ENCODE measurements around the gene ZNF473.
"Not testable (repeated sequence)": the region's sequence is repeated elsewhere in the genome, so short reads cannot be mapped to it uniquely, and the experiment has no call there.

ZNF473 gene

GRCh38 chr19:50050406-50051227, 24.8 kb downstream of the ZNF473 start:
- peak; percentile 78 for DNase-seq (ENCODE audit: low spot score)

GRCh38 chr19:50051228-50051895, 25.6 kb downstream of the ZNF473 start:
- not testable (repeated sequence) for DNase-seq (ENCODE audit: low spot score)

GRCh38 chr19:50051964-50052363, 26.2 kb downstream of the ZNF473 start:
- DNase-seq (ENCODE audit: low spot score), result no peak

GRCh38 chr19:50053119-50053518, 27.3 kb downstream of the ZNF473 start:
- no peak for DNase-seq (ENCODE audit: low spot score)

GRCh38 chr19:50058425-50058824, 32.6 kb downstream of the ZNF473 start:
- DNase-seq (ENCODE audit: low spot score), result no peak

GRCh38 chr19:50059045-50059444, 33.2 kb downstream of the ZNF473 start:
- DNase-seq (ENCODE audit: low spot score), result no peak

GRCh38 chr19:50060107-50060506, 34.3 kb downstream of the ZNF473 start:
- no peak for DNase-seq (ENCODE audit: low spot score)

- no peak for DNase-seq (ENCODE audit: low spot score)
Observed at GRCh38 chr19:50061650-50062049, 35.8 kb downstream of the ZNF473 start.

GRCh38 chr19:50065938-50066337, 40.1 kb downstream of the ZNF473 start:
- no peak for DNase-seq (ENCODE audit: low spot score)

- DNase-seq (ENCODE audit: low spot score), result no peak
Observed at GRCh38 chr19:50067575-50067974, 41.8 kb downstream of the ZNF473 start.

GRCh38 chr19:50068382-50068781, 42.6 kb downstream of the ZNF473 start:
- not testable (repeated sequence) for DNase-seq (ENCODE audit: low spot score)

GRCh38 chr19:50075076-50075475, 49.3 kb downstream of the ZNF473 start:
- not testable (repeated sequence) for DNase-seq (ENCODE audit: low spot score)

- DNase-seq (ENCODE audit: low spot score), result not testable (repeated sequence)
Observed at GRCh38 chr19:50075644-50076372, 50.0 kb downstream of the ZNF473 start.

- not testable (repeated sequence) for DNase-seq (ENCODE audit: low spot score)
Observed at GRCh38 chr19:50076581-50077355, 51.0 kb downstream of the ZNF473 start.

GRCh38 chr19:50079014-50079413, 53.2 kb downstream of the ZNF473 start:
- not testable (repeated sequence) for DNase-seq (ENCODE audit: low spot score)

GRCh38 chr19:50084440-50084839, 58.6 kb downstream of the ZNF473 start:
- peak; percentile 48 for DNase-seq (ENCODE audit: low spot score)

- DNase-seq (ENCODE audit: low spot score), result not testable (repeated sequence)
Observed at GRCh38 chr19:50087153-50087552, 61.3 kb downstream of the ZNF473 start.

GRCh38 chr19:50090706-50091105, 64.9 kb downstream of the ZNF473 start:
- DNase-seq (ENCODE audit: low spot score), result not testable (repeated sequence)

GRCh38 chr19:50091786-50092185, 66.0 kb downstream of the ZNF473 start:
- not testable (repeated sequence) for DNase-seq (ENCODE audit: low spot score)

GRCh38 chr19:50092597-50092996, 66.8 kb downstream of the ZNF473 start:
- not testable (repeated sequence) for DNase-seq (ENCODE audit: low spot score)

- DNase-seq (ENCODE audit: low spot score), result not testable (repeated sequence)
Observed at GRCh38 chr19:50097884-50098283, 72.1 kb downstream of the ZNF473 start.

GRCh38 chr19:50098892-50099291, 73.1 kb downstream of the ZNF473 start:
- not testable (repeated sequence) for DNase-seq (ENCODE audit: low spot score)

All from pons (tissue), 1 donor.